OCI-LY1 (cell line): ENCODE data around the gene ACAD11.

ENCODE experiments used
- CTCF ChIP-seq: fragments of 200-600 bp; sonication (generic), shearing (Covaris generic); IDR thresholded peaks from 2 replicates; pipeline ENCODE4 v1.5.1; 2017; ENCODE audit warnings: mild to moderate bottlenecking, antibody characterized with exemption, low read length, moderate library complexity, mixed read lengths
- EZH2 ChIP-seq: fragments of 200-600 bp; sonication (generic), shearing (Covaris generic); IDR thresholded peaks from 2 replicates; pipeline ENCODE4 v1.8.0; 2017; ENCODE audit warnings: borderline replicate concordance, mixed run types, mild to moderate bottlenecking, antibody characterized with exemption, low read length, moderate library complexity, mixed read lengths

- TF ChIP-seq CTCF (no peak), EZH2 (no peak)
These were observed 150.1 kb downstream of the ACAD11 start for GRCh38 chr3:132509506-132509905.
